GM23338 (cell line): ENCODE measurements around the gene TAOK2.

Experiments
- EZH2 ChIP-seq: fragments of 200-600 bp; sonication (generic); IDR thresholded peaks from one replicate; pipeline ENCODE4 v1.8.0; 2017; ENCODE audit warnings: antibody characterized with exemption, mild to moderate bottlenecking, low read depth; ENCODE audit not compliant: unreplicated experiment
- EZH2phosphoT487 ChIP-seq: fragments of 200-600 bp; sonication (generic); IDR thresholded peaks from one replicate; pipeline ENCODE4 v1.8.1; 2018; ENCODE audit warnings: antibody characterized with exemption; ENCODE audit not compliant: unreplicated experiment
- JUNB ChIP-seq: IDR thresholded peaks from one replicate; pipeline ENCODE4 v1.6.1; 2016; ENCODE audit warnings: antibody characterized with exemption; ENCODE audit not compliant: unreplicated experiment
- POLR2AphosphoS5 ChIP-seq: IDR thresholded peaks from 2 replicates; pipeline ENCODE4 v1.6.1; 2016; ENCODE audit warnings: antibody characterized with exemption, low read depth
- TF ChIP-seq, protein P1 (sequence below), 2 experiments: fragments of 200-600 bp in 1 of 2; sonication (generic) in 1 of 2; conservative IDR thresholded peaks; 2 replicates each; pipeline versions ENCODE4 v1.5.1 to v1.6.1; 2016 to 2017; ENCODE audit warnings: antibody characterized with exemption in 2 of 2, low read depth in 2 of 2, mild to moderate bottlenecking in 2 of 2, moderate library complexity in 1 of 2
- TF ChIP-seq, protein P2 (sequence below): IDR thresholded peaks from one replicate; pipeline ENCODE4 v1.6.1; 2018; ENCODE audit warnings: antibody characterized with exemption; ENCODE audit not compliant: unreplicated experiment

DNA sequence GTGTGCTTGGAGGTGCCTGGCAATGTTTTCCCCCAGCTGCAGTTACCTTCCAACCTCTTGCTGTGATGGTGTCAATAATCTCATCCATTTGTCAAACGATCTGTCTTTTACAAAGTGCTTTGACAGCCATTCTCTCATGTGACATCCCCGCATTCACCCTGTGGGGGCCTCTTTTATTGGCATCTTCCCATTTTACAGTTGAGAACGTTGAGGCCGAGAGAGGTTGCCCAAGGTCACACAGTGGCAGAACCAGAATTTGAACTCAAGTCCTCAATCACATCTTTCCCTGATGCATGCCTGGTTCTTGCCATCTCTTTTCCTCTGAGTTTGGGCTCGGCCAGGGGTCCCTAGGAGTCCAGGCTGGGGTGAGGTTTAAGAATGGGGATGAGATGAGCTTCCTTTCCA is 1.5 kb downstream of the TAOK2 start:
- TF ChIP-seq EZH2phosphoT487 (no peak), EZH2 (no peak), POLR2AphosphoS5 (no peak), JUNB (no peak)
- TF ChIP-seq, protein P1, sequence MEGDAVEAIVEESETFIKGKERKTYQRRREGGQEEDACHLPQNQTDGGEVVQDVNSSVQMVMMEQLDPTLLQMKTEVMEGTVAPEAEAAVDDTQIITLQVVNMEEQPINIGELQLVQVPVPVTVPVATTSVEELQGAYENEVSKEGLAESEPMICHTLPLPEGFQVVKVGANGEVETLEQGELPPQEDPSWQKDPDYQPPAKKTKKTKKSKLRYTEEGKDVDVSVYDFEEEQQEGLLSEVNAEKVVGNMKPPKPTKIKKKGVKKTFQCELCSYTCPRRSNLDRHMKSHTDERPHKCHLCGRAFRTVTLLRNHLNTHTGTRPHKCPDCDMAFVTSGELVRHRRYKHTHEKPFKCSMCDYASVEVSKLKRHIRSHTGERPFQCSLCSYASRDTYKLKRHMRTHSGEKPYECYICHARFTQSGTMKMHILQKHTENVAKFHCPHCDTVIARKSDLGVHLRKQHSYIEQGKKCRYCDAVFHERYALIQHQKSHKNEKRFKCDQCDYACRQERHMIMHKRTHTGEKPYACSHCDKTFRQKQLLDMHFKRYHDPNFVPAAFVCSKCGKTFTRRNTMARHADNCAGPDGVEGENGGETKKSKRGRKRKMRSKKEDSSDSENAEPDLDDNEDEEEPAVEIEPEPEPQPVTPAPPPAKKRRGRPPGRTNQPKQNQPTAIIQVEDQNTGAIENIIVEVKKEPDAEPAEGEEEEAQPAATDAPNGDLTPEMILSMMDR (conservative IDR thresholded peaks at IDR 0.05; ENCODE audit: low read depth in 2 of 2) = no peak
- TF ChIP-seq, protein P2, sequence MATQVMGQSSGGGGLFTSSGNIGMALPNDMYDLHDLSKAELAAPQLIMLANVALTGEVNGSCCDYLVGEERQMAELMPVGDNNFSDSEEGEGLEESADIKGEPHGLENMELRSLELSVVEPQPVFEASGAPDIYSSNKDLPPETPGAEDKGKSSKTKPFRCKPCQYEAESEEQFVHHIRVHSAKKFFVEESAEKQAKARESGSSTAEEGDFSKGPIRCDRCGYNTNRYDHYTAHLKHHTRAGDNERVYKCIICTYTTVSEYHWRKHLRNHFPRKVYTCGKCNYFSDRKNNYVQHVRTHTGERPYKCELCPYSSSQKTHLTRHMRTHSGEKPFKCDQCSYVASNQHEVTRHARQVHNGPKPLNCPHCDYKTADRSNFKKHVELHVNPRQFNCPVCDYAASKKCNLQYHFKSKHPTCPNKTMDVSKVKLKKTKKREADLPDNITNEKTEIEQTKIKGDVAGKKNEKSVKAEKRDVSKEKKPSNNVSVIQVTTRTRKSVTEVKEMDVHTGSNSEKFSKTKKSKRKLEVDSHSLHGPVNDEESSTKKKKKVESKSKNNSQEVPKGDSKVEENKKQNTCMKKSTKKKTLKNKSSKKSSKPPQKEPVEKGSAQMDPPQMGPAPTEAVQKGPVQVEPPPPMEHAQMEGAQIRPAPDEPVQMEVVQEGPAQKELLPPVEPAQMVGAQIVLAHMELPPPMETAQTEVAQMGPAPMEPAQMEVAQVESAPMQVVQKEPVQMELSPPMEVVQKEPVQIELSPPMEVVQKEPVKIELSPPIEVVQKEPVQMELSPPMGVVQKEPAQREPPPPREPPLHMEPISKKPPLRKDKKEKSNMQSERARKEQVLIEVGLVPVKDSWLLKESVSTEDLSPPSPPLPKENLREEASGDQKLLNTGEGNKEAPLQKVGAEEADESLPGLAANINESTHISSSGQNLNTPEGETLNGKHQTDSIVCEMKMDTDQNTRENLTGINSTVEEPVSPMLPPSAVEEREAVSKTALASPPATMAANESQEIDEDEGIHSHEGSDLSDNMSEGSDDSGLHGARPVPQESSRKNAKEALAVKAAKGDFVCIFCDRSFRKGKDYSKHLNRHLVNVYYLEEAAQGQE = no peak
